Muscle of arm (tissue), 12 donors: ENCODE data around the gene ADCY2. TPM values are rescaled to one million over a fixed set of nuclear protein-coding genes. Genes with fewer than 3 reads are reported as not detected.
A peak's percentile ranks its signal among the peaks of the same experiment; 100 is the strongest.

Source experiments
- DNase-seq: peaks from one replicate; pipeline ENCODE4 v3.0.0-alpha.2; 2013
- polyA plus RNA-seq, 12 donors: library from polyadenylated mRNA; unstranded; fragments of 120-200 nt; gene quantifications; one replicate each; pipeline ENCODE4 v1.2.1, GENCODE V29; 2013; ENCODE audit not compliant: insufficient read length in 12 of 12

Gene ADCY2
- polyA plus RNA-seq, 12 donors, result 17.9 to 61.4 (median 49.8) TPM; not detected in 1

- no peak for DNase-seq
Observed at GRCh38 chr5:7434914-7435313, 39.0 kb downstream of the ADCY2 start.

GRCh38 chr5:7435503-7435902 is 39.6 kb downstream of the ADCY2 start:
- DNase-seq, result no peak

DNA sequence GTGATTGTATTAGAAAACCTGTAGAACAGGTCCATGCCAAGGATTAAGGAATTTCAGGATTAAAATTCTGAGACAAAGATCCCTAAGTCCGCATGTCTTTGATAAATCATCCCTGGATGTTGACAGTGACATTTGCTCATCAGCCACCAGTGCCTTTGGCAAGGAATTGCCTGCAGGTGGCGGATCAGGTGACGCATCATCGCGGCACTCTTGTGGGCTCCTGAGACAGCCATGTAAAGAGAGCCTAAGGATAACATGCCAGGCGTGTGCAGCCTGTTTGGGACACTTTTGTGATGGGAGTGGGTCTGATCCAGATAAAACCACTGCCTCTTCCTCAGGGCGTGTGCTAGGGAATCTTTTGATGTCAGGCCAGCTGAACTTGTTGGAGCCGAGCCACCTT is 40.6 kb downstream of the ADCY2 start:
- DNase-seq, result no peak

- DNase-seq, result no peak
Observed at GRCh38 chr5:7437836-7438235, 41.9 kb downstream of the ADCY2 start.

DNA sequence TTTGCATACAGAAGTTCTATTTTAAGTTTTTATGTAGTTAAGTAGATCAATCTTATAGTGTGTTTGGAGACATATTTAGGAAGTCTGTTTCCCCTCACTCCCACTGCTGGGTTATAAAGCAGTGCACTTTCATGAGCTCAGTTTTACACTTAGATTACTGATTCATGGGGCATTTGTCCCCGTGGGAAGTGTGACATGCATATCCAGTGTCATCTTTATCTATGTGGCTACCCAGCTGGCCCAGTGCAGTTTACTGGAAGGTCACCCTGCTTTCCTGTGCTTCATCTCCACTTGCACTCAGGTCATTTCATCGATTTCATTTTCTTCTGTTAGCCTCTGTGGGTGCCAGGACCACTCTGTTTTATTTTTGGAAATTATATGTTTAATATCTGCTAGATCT is 49.1 kb downstream of the ADCY2 start:
- no peak for DNase-seq

- no peak for DNase-seq
Observed at GRCh38 chr5:7445831-7446230, 49.9 kb downstream of the ADCY2 start.

DNA sequence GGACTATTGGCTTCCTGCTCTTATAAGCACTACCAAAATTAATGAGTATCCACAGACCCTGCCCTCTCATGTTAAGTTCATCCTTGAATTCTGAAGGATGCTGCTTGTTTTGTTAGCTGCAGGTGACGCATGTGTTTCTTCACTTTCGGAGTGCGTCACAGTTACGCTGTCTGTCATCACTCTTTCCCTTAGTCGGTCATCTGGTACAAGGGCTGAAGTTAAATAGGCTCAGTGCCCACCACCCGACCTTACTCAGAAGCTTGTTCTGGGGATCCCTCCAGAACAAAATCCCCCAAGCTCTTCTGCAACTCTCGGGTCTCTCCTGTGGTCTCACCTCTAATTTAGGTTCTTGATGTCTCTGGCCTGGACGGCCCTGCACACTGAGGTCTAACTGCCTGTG is 51.0 kb downstream of the ADCY2 start:
- no peak for DNase-seq

- DNase-seq, result no peak
Observed at GRCh38 chr5:7453947-7454346, 58.0 kb downstream of the ADCY2 start.

DNA sequence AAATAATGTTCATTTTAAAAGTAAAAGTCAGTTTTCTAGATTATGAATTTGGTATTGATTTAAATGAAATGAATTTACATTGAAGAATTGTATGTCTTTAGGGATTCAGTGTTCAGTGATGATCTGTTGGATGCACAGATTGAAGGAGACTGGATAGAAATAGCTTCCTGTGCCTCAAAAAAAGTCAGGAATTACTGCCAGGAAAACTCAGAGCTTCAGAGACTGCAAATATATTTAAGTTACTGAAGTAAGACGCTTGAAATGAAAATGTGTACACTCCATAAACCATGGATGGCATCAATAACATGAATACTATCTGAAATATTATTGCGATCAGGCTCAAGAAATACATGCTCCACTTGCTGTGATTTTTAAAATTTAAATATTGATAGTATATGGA is 60.3 kb downstream of the ADCY2 start:
- DNase-seq, result no peak

- peak; percentile 8 for DNase-seq
Observed at GRCh38 chr5:7461371-7461770, 65.4 kb downstream of the ADCY2 start.

DNA sequence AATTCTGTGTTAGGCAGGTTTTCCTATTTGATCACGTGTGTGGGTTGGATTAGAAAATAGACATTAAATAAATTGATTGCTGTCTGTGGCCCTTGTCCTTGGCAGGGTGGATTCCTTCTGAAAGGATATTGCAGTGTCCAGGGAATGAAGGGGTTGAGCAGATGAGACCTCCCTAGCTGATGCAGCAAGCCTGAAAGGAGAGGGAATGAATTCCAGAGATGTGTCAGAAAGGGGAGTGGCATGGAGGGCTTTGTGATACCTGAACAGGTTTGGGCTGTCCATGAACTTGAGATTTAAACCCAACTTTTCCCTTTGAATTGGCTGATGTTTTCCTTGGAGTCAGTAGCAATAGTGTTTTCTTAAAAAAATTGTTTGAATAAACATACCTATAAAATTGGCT is 66.8 kb downstream of the ADCY2 start:
- no peak for DNase-seq

- DNase-seq, result no peak
Observed at GRCh38 chr5:7464182-7464581, 68.2 kb downstream of the ADCY2 start.

DNA sequence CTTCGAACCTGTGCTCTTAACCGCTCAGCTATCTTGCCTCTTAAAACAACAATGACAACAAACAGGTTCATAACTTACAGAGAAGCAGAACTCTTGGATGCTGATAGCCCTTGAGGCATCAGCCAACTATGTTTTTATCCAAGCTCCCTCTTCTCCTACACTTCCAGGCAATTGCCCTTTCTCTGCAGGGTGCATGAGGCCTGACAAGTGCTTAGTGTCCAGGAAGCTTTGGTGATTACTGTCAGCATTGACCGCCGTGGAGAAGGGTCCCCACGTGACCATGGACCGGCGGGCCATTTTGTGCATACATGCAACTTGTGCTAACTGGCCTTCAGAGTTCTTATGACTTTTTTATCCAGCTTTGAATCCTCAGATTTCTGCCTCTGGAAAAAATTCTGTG is 71.2 kb downstream of the ADCY2 start:
- DNase-seq, result no peak

GRCh38 chr5:7468742-7469141 is 72.8 kb downstream of the ADCY2 start:
- DNase-seq, result no peak

GRCh38 chr5:7471710-7472109 is 75.8 kb downstream of the ADCY2 start:
- no peak for DNase-seq

- no peak for DNase-seq
Observed at GRCh38 chr5:7473115-7473514, 77.2 kb downstream of the ADCY2 start.

GRCh38 chr5:7473668-7474215 is 77.8 kb downstream of the ADCY2 start:
- DNase-seq, result no peak

DNA sequence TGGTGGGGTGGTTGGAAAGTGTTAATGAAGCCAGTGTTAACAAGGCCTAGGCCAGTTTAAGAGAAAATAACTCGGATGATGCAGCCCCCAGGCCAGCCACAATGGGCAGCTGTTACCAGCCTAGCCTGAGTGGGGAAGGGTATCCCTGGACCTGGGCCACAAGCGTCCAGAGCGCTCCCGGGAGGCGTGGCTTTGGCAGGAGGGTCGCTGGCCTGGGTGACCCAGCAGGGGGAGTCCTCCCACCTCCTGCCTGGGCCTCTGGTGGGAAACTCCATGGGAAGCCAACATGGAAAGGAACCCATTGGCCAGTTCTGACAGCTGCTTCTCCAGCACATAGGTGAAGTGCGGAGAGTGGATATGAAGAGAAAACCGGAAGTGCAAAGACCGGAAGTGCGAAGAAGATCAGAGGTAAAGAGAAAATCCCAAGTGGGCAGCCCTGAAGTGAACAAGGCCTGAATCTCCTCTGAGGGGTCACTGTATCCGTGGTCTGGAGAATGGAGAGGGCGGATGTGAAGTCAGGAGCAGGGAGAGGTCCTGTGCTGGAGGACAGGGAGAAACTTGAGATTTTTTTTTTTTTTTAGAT is 79.0 kb downstream of the ADCY2 start:
- DNase-seq, result no peak

DNA sequence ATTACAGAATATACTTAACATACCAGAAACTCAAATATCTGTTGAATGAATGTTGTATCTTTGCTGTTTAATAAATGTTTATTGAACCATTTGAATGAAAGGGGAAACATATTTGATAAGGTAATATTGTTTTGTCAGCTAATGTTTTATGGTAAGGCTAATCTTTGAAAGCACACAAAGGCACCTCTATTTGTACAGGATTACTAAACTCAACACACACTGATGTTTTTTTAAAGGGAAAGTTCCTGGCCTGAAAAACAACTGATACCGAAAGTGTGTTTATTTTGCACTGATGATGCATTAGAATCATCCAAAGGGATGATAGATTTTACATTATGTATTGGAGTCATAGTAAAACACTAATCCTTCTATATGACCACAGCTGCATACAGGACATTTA is 82.5 kb downstream of the ADCY2 start:
- DNase-seq, result no peak

DNA sequence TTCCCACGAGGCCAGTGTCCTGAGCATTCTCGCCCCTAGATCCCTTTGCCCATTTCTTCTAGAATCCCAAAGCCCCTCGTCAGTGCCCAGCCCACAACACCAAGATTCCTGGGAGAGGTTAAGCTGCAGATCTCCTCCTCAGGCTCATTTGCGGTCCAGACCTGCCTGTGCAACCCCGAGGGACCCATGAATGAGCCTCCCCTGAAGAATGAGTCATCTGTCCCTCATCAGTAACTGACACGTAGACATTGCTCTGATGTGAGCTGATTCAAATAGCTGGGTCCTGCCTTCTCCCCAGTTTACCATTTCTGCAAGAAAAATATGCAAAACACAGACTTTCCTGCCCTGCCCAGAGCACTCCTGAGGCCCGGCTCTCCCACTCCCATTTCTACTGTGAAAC is 92.8 kb downstream of the ADCY2 start:
- no peak for DNase-seq

- no peak for DNase-seq
Observed at GRCh38 chr5:7492371-7492770, 96.4 kb downstream of the ADCY2 start.

DNA sequence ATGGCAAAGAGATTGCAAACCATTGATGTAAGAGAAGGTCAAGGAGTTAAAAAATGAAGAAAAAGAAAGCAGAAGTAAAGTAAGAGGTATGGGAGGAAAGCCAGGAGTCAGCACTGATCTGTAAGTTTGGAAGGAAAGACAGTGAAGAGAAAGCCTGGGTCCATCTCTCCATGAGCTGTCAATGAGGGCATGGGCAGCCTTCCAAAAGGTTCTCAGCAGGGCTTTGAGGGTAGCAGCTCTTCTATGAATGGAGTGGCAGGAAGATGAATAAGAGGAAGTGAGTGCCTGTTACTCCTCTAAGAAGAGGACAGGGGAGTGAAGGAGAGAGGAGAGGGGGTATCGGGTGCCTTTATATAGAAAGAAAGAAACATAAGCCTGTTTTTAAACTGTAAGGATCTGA is 97.1 kb downstream of the ADCY2 start:
- DNase-seq, result no peak

GRCh38 chr5:7493622-7494021 is 97.7 kb downstream of the ADCY2 start:
- no peak for DNase-seq

GRCh38 chr5:7494481-7495130 is 98.7 kb downstream of the ADCY2 start:
- no peak for DNase-seq
